Stimulated activated CD4-positive, alpha-beta T cell treated with anti-CD3 and anti-CD28 coated beads, Interleukin-4, amount 100 ng/mL, for 24 hours (primary cell): ENCODE results near the gene SLC16A10.
"Not testable (repeated sequence)": the region's sequence is repeated elsewhere in the genome, so short reads cannot be mapped to it uniquely, and the experiment has no call there.

Source experiments
- DNase-seq: peaks from one replicate; pipeline ENCODE4 v3.0.0-alpha.2; 2020

SLC16A10 gene

DNA sequence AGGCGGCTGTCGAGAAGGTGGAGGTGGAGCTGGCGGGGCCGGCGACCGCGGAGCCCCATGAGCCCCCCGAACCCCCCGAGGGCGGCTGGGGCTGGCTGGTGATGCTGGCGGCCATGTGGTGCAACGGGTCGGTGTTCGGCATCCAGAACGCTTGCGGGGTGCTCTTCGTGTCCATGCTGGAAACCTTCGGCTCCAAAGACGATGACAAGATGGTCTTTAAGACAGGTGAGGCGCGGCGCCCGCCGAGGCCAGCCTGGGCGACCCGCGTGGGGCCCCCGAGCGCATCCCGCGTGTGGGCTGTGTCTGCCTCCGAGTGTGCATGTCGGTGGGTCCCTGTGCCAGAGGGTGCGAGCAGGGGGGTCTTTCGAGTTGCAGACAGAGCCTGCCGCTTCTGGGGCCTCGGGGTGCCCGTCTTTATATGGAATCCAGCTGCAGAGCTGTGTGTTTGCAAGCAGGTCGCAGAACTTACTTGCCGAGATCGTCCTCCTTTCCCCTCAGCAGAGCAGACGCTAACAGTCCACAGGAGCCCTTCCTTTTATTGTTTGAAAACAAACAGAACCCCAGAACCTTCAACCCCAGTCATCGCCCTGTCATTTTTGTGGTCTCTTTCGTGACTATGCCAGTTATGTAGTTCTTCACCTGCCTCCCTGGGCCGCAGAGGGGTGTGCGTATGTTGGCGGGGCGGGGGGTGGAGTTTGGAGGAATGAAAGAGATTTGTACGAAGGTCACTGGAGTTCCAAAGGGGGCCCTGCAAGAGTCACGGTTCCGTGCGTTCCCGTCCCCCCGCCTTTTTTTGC, 766 bp downstream of the SLC16A10 start:
- peak; percentile 63 for DNase-seq

DNA sequence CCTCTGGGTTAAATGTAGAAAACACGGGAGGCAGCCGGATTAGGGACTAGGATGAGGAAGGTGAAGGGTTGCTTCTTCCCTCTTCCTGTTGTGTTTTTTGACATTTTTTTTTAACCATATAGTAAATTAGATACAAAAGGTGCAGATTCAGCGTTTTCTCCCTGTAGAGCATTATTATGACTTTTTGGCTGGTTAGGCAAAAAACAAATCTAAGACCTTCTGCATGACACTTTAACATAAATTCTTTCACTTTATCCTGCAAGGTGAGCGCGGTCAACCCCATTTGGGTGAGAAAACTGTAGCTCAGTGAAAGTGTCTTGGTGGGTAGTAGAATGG, 1.3 kb downstream of the SLC16A10 start:
- DNase-seq = no peak

DNA sequence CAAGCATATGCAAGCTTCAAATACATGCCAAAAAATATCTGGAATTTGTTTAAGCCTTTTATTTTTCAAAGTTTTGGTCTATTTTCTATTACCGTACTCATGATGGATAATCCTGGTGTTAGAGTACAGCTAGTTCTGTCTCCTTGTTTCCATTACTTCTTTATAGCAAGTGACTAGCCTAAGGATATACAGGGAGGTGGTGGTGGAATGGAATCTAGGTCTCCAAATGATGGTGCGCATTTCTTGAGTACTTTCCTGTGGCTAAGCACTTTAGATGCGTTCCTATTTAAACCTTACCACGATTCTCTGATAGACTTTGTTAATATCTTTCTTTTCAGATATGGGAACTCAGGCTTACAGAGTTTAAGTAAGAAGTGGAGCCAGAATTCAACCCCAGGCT, 3.5 kb downstream of the SLC16A10 start:
- no peak for DNase-seq

DNA sequence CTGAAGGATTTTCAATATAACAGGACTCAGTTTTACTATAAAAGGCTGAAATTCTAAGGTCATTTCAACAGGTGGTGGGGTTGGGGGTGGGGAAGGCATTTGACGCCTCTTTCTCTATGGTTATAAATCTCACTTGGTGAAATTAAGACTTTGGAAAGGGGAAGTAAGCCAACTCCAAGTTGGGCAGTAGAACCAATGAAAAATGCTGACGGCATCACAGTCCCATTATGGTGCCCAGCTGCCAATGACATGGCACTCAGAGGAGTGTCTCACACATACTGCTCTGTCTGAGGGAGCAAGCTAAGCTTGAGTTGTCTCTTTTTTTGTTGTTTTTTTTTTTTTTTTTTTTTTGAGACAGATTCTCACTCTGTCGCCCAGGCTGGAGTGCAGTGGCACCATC, 4.7 kb downstream of the SLC16A10 start:
- DNase-seq = no peak

DNA sequence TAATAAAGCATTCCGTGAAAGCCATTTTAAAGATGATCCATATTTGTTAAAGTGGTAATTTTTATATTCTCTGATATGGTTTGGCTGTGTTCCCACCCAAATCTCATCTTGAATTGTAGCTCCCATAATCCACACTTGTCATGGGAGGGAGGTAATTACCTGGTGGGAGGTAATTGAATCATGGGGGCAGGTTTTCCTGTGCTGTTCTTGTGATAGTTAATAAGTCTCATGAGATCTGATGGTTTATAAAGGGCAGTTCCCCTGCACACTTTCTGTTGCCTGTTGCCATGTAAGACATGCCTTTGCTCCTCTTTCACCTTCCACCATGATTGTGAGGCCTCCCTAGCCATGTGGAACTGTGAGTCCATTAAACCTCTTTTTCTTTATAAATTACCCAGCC, 8.2 kb downstream of the SLC16A10 start:
- DNase-seq = not testable (repeated sequence)

DNA sequence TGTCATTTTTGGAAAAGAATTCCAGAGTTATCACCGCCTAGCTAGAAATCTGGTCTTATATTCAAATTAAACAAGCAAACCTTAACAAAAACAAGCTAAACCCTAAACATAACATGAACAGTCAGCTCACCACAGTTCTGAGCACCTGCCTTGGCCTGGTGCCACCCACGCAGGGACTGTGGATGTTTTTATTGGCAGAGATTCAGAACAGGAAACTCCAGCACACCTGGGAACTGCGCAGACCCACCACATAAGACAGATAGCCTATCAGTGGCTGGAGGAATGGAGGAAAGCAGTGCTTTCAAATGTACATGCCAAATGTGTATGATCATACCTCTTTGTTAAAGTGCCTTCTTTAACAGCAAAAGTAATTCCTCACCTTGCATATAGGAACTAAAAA, 8.9 kb downstream of the SLC16A10 start:
- peak; percentile 39 for DNase-seq

DNA sequence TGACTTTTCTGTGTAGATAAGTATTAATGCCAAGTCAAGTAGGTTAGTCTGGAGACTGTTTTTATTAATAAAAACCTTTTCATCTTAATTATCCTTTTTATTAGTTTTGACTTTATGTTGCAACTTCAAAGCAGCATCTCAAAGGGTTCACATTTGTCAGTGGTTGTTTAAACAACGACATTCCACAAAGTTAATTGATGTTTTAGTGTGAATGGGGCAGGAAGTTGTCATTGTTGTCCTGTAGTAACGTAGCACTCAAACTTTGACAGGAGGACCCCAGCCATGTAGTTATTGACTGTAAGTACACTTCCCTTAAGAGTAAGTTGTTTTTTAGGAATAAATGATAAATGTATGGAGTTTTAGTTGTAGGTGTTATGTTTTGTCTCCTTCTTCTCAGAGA, 11.3 kb downstream of the SLC16A10 start:
- DNase-seq = no peak

DNA sequence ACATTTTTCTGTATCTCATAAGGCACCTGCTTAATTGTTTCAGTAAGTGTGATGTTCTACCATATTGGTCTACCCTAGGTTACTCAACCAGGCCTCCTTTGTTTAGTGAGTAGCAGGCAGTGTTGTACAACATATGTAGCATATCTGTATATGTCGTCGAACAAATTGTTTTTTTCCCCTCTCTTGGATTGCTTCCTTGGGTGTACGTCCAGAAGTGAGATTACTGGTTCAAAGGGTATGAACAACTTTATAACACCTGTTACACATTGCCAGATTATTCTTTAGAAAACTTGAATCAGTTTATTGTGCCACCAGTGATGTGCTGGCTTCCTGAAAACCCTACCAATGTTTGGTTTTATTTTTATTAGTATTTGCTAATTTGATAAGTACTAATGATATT, 14.7 kb downstream of the SLC16A10 start:
- no peak for DNase-seq

DNA sequence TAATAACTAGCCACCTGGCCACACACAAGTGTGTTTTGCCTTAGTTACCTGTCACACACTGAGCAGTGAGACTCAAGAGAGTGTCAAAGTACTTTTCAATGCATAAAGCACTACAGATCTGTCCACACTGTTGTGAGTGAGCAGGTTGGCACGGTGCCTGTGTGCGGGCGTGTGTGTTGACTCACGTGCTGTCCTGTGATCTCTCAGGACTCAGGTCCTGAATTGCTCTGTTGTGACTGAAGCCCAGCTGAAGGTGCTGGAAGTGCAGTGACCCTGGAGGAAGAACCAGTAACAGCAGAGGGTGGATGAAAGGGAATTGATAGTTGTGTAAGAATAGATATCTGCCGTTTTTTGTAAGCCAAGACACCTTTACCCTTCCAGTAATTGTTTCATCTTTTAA, 18.3 kb downstream of the SLC16A10 start:
- peak; percentile 30 for DNase-seq

DNA sequence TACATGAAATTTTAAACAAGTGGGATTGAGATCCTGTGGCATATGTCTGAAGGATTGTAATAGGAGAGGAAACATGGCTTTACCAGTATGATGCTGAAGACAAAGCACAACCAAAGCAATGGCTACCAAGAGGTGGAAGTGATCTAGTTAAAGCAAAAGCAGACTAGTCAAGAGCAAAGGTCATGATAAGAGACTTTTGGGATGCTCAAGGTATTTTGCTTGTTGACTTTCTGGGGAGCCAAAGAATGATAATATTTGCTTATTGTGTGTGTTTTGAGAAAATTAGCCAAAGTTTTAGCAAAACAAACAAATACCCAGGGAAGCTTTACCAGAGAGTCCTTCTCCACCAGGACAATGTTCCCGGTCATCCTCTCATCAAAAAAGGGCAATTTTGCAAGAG, 20.3 kb downstream of the SLC16A10 start:
- no peak for DNase-seq

DNA sequence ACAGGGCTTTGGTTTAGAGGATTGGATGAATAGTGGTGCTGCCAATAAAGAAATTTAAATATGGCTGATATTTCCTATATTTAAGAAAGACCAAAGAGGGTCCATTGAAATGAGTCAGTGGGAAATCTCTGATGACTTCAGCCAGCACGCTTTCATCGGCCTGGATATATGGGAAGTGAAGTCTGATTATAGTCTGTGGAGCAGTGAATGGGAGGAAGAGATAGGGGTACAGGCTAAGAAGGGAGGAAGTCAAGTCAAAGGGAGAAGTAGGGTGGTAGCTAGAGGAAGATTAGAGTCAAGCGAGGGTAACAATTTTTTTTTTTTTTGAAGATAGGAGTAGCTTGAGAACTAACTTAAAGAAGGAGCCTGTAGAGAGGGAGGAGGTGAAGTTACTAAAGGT, 22.7 kb downstream of the SLC16A10 start:
- DNase-seq = no peak

DNA sequence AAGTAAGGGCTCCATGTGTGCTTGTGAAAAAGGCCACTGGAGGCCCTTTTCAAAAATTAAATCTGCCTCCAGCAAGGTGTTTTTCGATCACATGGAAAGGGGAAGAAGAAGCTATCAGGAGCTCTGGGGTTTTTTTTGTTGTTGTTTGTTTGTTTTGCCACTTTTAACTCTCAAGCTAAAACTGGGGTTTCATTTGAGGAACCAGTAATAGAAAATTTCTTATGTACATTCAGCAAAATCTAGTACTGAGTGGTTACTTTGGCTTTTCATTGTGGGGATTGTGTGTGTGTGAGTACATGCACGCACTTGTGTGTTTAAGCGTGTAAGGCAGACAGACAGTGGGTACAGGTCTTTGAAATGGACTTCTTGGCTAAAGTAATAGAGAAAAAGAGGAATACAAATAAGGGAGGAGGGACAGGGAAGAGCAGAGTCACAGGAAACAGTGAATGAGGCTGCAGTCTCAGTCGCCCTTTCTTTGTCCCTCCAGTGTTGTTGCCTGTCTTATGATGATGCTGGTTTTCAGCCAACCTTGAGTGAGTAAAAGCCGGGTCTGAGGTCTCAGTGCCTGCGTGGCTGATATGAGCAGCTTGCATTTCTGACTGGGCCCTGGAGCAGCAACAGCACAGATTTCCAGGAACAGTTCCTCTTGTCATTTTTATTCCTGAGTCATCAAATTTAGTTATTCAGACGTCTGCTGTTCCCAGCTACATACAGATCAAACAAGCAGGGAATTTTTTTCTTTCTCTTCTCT, 26.2 kb downstream of the SLC16A10 start:
- DNase-seq = peak; percentile 27

DNA sequence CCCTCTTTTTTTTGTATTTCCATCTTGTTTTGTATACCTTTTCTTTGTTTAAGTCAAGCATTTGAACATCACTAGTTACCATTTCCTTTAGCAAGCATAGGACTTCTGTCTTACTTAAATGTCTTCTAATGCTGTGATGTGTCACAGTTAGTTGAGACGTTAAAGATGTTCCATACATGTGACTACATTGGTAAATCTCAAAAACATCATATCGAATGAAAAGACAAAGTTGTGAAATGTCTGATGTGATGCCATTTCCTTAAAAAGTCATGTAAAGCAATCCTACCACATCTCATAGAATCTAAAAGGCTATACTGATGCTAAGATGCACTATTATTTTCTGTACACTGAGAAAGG, 26.8 kb downstream of the SLC16A10 start:
- DNase-seq = no peak

DNA sequence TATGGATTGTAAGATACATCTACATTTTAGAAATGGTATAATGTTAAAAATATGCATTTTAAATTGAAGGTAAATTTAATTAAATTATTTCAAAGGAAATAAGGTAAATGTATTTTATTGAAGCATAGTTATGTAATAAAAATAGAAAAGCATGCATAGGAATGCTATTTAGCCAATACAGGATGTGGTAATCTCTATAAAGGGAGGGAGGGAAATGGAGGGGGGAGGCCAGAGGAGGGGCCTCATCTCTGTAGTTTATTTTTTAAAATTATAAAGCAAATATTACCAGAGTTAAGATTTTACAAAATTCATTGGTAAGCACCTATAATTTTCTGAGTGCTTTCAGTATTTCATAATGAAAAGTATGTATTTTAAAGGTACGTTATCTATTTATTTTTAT, 27.2 kb downstream of the SLC16A10 start:
- DNase-seq = no peak

DNA sequence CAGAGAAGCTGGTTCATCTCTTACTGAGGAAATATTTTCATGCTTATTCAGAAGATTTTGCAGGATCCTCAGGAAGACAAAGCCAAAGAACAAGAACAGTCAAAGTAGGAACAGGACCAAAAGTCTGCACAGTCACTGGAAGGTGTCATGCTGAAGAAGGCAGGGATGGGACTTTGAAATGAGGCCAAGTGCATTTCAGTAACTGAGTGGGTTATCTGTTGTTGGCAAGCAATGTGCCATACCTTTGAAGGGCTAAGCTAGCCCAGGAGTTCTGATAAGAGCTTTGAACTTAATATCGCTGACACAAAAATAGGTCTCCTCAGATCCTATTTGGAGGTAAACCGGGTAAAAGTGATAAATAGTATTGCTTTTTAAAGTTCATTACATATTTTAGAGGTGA, 31.5 kb downstream of the SLC16A10 start:
- DNase-seq = no peak

DNA sequence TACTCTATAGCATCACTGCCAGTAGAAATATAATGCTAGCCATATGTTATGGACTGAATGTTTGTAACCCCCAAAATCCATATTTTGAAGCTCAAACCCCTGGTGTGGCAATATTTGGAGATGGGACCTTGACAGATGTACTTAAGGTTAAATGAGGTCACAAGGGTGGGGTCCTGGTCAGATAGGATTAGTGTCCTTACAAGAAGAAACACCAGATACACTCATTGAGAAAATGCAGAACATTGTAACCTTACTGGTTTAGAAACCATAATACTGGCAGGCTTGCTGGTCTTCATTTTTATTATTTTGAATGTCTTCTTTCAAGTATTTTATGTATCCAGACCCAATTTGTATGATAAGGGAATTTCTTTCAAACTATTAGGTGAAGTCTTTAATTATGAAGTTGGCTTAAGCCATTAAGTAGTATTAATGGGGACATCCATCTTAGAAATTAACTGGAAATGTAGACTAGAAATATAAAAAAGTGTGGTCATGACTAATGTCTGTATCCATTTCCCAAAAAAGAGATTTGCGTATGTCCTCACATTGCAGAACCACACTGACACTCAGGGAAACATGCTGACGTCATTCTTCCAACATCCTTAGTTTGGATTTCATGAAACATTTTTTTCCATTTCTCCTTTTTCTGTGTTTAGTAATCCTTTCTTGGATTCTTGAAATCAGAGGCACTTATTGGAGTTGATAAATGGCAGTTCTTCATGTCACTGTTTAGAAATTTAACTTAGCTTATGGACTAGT, 32.4 kb downstream of the SLC16A10 start:
- no peak for DNase-seq

DNA sequence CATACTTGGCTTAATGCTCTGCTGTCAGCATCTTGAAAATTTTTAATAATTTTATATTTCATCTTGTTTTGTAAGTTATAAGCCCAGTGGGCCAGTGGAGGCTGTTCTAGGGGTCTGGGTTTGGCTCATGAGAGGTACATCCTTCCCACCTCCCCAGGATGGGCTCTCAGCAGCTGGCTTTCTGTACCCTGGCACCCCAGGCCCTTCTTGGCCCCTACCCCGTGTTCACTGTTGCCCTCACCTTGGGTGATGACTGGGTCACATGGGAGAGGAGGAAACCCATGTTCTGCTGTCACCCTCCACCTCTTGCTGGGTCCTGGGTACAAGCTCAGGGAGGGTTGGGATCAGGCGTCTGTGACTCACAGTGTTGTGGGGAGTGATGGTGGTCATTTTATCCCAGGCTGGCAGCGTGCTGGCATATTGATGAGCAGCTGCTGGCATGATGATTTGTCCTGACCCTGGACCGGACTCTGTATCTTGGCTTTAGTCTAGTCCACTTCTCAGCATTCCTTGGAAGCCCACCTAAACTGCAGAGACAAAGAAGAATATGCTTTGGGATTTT, 34.6 kb downstream of the SLC16A10 start:
- DNase-seq = no peak

DNA sequence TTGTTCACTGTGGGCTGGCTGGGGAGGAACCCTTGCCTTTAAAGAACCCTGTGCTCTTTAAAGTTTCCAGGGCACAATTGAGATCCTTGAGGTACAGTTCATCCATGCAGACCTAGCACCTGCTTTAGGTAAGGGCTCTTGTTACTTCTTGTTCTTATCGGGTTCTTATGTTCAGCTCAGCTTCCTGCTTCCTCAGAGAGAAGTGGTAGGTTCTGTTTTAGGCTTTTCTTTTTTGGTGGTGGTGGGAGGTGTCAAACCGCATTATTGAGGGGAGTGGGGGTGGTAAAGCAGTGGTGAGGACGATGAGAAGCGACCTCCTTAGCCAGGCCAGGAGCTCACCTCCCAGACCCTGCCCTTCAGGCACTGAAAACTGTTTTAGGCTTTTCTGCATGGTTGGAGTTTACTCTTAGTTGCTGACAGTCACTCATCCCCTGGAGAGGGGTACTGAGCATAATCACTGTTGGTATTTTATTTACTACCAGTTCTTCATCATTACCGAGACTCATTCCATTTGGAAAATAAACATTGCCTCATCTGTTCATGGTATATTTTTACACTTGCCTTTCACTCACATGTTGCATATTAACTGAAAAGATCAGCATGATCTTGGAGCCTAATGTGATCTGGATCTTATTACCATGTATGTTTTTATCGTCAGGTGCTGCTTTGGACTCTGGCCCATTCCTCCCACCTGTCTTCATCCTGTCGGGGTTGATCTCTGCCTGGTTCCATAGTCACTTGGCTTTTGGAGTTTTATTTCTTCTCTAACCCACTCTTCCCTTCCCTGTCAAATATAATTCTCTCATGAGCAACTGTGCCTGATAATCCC, 35.4 kb downstream of the SLC16A10 start:
- DNase-seq = no peak

DNA sequence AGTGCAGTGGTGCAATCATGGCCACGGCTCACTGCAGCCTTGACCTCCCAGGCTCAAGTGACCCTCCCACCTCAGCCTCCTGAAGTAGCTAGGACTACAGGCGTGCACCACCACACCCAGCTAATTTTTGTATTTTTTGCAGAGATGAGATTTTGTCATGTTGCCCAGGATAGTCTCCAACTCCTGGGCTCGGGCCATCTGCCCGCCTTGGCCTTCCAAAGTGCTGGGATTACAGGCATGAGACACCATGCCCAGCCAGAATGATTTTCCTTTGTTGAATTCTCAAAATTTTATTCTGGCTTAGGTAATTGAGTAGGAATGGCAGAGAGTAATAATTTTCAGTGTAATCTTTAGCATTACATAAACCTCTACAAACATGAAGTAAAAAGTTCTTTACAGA, 37.1 kb downstream of the SLC16A10 start:
- DNase-seq = no peak

DNA sequence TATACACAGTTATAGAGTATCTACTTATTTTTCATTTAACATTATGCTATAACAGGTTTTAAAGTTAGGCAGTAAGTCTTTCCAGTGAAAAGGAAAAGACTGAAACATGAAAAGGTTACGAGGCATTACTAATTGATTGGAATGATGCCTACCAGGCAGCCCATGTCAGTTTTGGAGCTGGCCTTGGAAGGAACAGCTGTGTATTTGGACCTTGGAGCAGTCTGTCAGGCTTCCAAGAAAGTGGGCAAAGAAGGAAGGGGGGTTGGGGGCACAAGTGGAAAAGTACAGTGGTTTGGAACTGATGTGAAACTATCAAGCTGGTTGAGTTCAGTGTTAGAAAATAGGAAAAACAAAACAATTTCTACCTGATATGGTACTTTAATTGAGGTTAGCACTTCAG, 41.7 kb downstream of the SLC16A10 start:
- no peak for DNase-seq

DNA sequence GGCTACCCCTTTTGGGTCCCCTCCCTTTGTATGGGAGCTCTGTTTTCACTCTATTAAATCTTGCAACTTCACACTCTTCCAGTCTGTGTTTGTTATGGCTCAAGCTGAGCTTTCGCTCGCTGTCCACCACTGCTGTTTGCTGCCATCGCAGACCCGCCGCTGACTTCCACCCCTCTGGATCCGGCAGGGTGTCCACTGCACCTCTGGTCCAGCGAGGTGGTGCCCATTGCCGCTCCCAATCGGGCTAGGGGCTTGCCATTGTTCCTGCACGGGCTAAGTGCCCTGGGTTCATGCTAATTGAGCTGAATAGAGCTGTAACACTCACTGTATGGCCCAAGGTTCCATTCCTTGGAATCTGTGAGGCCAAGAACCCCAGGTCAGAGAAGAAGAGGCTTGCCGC, 43.7 kb downstream of the SLC16A10 start:
- DNase-seq = not testable (repeated sequence)

DNA sequence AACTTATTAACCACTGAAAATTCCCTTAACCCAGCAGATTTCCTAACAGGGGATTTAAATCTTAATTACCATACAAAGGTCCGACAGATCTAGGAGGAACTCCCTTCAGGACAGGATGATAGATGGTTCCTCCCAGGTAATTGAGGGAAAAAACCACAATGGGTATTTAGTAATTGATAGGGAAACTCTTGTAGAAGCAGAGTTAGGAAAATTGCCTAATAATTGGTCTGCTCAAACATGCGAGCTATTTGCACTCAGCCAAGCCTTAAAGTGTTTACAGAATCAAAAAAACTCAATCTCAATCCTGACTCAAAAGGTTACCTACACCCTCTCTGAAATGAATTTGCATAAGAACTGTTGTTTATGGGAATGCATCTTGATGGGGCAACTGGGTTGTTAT, 45.4 kb downstream of the SLC16A10 start:
- not testable (repeated sequence) for DNase-seq
